ENCODE results near the gene C1QTNF3.

C1QTNF3 gene

GRCh38 chr5:33992864-33993263 is 50.1 kb downstream of the C1QTNF3 start:
- DNase-seq = no peak

DNA sequence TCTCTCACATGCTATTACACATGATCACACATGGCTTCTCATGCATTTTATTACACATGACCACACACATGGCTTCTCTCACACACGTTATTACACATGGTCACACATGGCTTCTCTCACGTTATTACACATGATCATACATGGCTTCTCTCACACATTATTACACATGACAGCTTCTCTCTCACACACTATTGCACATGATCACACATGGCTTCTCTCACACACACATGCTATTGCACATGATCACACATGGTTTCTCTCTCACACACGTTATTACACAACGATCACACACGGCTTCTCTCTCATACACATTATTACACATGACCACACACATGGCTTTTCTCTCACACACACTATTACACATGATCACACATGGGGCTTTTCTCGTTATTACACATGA is 57.6 kb downstream of the C1QTNF3 start:
- no peak for DNase-seq

GRCh38 chr5:33984671-33985124 is 58.3 kb downstream of the C1QTNF3 start, which contains the start of gene SLC45A2:
TSS of gene SLC45A2 (minus strand) at chr5:33984693. CDS start at chr5:33984583, 110 bp downstream.
- no peak for DNase-seq

DNA sequence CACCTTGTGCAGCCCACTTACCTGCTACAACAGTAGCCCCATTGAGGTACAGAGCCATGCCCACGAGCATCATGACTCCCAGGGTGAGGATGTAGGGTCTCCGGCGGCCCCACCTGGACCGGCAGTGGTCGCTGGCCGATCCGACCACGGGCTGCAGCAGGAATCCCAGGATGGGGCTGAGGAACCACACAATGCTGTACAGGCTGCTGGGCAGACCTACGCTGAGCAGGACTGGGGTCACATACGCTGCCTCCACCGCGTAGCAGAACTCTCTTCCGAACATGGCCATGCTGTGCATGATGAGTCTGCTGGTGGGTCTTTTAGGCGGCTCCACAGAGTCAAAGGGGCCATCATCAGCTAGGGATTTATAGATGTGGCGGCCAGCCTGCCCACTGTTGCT is 58.8 kb downstream of the C1QTNF3 start:
- DNase-seq = no peak

GRCh38 chr5:33981408-33982162 is 61.4 kb downstream of the C1QTNF3 start:
- DNase-seq = no peak

DNA sequence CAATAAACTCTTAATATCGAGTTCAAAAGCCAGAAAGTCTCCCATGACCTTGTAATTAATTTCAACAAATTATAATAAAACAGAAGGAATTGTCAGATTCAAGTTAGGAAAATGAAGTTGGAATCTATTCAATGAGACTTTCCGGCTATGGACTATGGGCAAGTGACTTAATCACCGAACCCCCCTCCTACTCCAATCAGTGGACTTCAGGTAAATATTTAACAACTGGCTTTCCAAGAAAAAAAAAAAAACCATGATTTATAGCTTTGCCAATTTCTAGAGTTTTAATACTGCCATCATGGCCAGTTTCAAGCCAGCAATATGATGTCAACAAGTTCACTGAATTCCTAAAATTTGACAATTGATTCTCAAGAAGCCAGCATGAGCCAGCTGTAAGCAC is 63.0 kb downstream of the C1QTNF3 start:
- DNase-seq = no peak

GRCh38 chr5:33978306-33978705 is 64.7 kb downstream of the C1QTNF3 start:
- no peak for DNase-seq

GRCh38 chr5:33976307-33976706 is 66.7 kb downstream of the C1QTNF3 start:
- no peak for DNase-seq

- DNase-seq = no peak
Measured at GRCh38 chr5:33975852-33976251, 67.2 kb downstream of the C1QTNF3 start.

- no peak for DNase-seq
Measured at GRCh38 chr5:33973271-33973670, 69.7 kb downstream of the C1QTNF3 start.

- DNase-seq = no peak
Measured at GRCh38 chr5:33969572-33970452, 73.2 kb downstream of the C1QTNF3 start.

- DNase-seq = no peak
Measured at GRCh38 chr5:33968211-33969005, 74.6 kb downstream of the C1QTNF3 start.
